ENCODE data around the gene NGEF.
A peak's percentile ranks its signal among the peaks of the same experiment; 100 is the strongest.
"Not testable (repeated sequence)": the region's sequence is repeated elsewhere in the genome, so short reads cannot be mapped to it uniquely, and the experiment has no call there.

Gene NGEF, protein sequence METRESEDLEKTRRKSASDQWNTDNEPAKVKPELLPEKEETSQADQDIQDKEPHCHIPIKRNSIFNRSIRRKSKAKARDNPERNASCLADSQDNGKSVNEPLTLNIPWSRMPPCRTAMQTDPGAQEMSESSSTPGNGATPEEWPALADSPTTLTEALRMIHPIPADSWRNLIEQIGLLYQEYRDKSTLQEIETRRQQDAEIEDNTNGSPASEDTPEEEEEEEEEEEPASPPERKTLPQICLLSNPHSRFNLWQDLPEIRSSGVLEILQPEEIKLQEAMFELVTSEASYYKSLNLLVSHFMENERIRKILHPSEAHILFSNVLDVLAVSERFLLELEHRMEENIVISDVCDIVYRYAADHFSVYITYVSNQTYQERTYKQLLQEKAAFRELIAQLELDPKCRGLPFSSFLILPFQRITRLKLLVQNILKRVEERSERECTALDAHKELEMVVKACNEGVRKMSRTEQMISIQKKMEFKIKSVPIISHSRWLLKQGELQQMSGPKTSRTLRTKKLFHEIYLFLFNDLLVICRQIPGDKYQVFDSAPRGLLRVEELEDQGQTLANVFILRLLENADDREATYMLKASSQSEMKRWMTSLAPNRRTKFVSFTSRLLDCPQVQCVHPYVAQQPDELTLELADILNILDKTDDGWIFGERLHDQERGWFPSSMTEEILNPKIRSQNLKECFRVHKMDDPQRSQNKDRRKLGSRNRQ

DNA sequence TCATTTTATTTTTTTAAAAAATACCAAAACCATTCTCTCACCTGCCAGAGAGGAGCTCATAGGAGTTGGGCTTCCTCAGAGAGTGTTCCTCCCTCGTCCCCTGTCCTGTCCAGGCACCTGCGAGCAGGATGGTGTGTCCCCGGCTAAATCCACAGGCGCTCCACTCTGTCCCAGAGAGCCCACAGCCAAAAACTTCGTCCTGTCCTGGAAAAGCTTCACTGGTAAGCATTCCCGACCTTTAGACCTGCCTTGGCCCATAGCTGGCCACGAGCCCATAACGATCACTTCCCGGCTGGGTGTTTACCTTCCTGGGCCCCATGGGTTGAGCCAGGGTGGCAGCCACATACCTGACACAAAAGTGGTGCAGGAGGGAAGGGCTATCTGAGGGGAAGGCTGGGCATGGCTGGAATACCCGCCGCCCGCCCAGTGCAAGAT is at the start of gene NGEF:
Gene NGEF, minus strand, starts transcription at position 230 of the 435 bp plus-strand sequence. CDS start 38,366 bp downstream, outside the sequence.
- DNase-seq, result no peak

GRCh38 chr2:233062451-233062850 is 49.4 kb upstream of the NGEF start:
- no peak for DNase-seq

DNA sequence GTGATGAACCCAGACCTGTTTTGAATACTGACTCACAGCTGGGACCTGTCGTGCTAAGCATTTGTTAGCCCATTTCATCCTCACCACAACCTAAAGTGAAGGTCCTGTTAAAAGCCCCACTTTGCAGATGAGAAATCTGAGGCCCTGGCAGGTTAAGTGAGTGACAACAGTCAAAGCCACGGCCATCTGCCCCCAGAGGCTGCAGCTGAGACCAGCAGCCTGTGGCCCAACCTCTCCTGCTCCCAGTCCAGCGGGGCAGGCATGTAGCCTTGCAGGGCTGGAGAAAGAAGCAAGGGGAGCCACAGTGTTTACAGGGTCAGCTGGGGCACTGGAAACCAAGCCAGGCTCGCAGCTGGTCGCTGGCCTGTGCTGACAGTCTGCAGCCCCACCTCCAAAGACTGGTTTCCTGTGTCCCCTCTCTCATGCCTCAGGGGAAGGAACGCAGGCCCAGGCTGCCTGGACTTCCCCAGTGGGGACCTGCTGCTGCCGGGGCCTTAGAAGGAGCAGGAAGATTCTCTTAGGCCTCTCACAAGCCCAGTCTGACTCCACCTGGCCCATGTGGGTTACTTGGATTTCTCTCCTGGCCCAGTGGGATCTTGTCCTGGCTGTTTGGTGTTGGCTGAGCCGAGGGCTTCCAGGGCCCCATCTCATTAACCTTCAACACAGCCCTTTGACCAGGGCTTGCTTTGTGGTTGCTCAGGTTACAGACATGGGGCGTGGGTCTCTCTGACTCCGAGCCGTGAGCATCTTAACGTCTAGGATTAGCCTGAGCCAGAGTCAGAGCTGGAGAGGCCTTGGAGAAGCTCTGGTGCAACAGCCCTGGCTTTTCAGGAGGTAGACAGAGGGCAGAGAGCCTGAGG is 48.8 kb upstream of the NGEF start:
- DNase-seq, result peak in 1 of 56 donors; percentile 39

- DNase-seq, result no peak
Measured at GRCh38 chr2:233060980-233061590, 48.0 kb upstream of the NGEF start.

- no peak for DNase-seq
Measured at GRCh38 chr2:233060501-233060979, 47.5 kb upstream of the NGEF start.

- DNase-seq, result peak in 6 of 56 donors; percentile 21 to 61 (median 38)
Measured at GRCh38 chr2:233059797-233060500, 46.9 kb upstream of the NGEF start, which contains the start of gene INPP5D. TSS of gene INPP5D (plus strand) at chr2:233060342. CDS start at chr2:233060479, 137 bp downstream.

DNA sequence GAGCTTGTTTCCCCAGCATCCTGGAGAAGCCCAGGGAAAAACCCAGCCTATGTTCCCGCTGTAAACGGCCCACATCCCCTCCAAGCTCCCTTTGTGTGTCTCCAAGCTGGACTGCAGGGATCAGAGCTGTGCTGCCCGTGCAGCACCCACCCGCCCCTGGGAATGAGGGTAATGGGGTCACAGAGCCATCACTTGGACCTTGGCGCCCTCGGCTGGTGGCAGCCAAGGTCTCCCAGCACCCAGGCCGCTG is 46.4 kb upstream of the NGEF start:
- DNase-seq, result no peak

- no peak for DNase-seq
Measured at GRCh38 chr2:233058717-233059546, 45.9 kb upstream of the NGEF start.

- DNase-seq, result no peak
Measured at GRCh38 chr2:233056961-233057605, 44.0 kb upstream of the NGEF start.

DNA sequence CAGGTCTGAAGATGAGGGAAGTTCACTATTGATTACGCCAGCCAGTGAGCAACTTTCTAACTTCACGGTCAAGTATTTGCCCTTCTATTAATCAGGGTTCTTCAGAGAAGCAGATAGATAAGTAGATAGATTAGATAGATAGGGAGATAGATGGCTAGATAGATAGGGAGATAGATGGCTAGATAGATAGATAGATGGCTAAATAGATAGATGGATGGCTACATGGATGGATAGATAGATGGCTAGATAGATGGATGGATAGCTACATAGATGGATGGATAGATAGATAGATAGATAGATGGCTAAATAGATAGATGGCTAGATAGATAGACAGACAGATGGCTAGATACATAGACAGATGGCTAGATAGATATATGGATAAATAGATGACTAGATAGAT is 42.3 kb upstream of the NGEF start:
- no peak for DNase-seq

DNA sequence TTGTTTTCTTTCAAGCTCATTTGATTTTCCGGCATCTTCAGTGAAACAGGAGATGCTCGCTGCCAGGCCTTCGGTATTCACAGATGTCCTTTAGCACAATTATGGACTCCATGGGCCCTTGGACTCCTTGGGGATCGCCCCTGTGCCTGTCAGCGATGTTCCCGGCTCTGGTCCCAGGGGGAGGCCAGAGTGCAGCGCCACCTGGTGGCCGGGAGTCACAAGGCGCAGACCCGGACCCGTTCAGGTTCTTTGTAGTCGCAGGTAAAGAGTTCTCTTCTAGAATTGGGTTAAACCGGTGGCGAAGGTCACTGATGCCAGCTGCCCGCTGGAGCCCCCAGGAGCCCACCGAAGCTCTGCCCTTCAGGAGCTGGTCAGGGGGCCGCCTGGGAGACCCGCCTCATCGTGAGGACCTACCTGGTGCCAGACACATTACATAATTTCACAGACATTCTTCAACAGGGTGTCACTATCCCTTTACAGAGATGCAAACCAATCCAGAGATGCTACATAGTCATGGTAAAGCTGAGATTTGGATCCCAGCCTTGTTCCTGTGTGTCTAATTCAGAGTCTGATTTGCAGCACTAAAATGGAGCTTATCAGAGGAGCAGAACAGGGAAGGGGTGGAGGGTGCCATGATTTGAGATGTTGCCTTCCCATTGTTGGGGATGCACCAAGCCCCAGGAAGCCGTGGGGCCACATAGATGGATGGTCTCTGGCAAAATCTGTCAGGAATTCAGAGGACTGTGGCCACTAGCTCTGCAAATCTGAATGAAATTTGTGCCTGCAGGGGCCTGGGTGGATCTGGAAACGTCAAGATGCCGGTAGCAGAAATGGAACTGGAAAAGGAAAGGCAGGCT is 41.1 kb upstream of the NGEF start:
- DNase-seq, result peak in 24 of 56 donors; percentile 19 to 76 (median 34)

- not testable (repeated sequence) for DNase-seq
Measured at GRCh38 chr2:233052517-233052916, 39.5 kb upstream of the NGEF start.

DNA sequence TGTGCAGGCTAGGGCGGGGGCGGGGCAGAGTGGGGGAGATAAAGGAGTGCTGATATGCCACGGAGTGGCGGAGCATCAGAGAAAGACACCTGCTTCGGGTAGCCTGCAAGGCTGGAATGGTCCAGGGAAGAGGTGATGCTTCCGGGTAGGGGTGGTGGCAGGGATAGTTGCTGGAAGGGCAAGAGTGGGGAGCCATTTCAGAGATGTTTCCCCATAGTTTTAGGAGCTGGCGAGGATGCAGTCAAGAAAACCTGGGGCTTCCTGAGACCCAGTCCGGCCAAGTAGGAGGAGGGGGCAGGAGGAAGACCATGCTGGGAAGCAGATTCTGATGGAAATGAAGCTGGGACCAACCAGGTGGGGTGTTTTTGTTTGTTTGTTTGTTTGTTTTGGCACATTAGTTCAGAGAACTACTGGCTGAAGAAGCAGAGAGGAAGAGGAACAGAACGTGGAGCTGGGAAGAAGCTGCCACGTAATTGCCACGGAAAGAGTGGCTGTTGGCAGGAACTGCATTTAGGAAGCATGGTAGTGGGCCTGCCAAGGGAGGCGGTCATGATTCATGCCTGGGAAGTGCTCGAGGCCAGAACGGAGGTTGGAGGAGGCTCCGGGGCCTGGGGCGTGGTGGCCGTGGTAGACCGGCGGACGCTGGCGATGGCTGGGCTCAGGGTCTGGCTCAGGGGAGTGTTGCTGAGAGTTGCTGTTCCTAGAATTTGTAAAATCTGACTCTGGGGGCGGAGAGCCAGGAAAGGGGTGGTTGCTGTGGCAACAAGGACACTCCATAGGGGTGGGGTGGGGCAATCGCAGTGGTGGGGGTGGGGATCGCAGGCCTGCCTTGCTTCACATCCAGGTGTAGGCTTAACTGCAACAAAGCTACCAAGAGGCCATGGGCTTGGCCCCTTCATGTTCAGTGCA is 38.4 kb upstream of the NGEF start:
- DNase-seq, result no peak

DNA sequence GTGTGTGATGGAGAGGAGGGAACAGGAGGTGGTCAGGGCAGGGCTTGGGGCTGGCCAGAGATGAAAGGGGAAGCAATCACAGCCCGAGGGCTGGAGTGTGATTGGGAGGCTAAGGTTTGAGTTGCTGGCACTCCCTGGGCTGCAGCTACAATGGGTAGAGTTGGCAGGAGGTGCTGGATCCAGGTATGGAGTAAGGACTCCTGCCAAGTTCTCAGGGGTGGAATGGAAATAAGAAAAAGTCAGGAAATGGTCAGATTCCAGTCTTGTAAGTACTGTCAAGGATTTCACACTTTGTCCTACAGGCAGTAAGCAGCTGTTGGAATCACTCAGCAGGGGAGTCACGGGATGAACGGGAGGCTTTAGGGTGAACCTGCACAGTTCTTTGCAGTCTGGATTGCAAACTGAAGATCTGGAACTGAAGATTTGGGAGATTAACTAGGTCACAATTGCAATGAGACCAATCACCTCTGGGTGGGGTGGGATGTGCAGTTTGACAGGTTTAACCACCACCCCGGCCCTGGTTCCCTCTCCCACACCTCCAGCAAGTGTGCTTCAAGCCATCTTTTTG is 36.2 kb upstream of the NGEF start:
- DNase-seq, result no peak

DNA sequence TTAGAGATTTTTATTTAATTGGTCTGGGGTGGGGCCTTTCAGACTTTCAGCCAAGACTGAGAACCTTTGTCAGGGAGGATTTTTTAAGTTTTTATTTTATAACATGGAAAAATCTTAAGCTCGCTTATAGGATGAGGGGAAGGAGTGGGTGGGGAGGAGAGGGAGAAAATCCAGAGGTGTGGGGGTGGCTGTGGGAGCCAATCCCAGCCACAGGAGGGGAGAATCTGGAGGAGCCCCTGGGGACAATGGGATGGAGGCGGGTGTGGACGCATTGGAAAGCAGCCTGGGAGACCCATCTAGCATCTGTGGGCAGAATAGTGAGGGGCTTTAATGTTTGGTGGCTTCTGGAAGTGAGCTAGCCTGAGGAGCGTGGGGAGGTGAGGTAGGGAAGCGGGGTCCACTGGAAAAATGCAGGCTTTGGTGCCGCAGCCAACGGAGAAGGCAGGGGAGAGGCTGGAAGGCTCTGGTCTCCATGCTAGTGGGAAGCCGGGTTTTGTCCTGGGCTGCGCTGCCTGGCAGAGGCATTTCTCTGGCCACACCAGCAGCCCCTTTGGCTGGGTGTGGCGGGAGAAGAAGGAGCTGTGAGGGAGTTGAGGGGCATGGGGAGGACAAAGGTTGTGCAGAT is 35.6 kb upstream of the NGEF start:
- no peak for DNase-seq

- DNase-seq, result peak in 7 of 56 donors; percentile 10 to 61 (median 39)
Measured at GRCh38 chr2:233047667-233048066, 34.6 kb upstream of the NGEF start.

Data from amygdala (tissue), 56 donors.